HepG2 (cell line): ENCODE measurements around the gene VILL. TPM values are rescaled to one million over a fixed set of nuclear protein-coding genes. Genes with fewer than 3 reads are reported as not detected.

Experiments
- CSRNP1 ChIP-seq: sonication (generic); formaldehyde crosslinking; IDR thresholded peaks from 2 replicates; pipeline ENCODE4 v1.8.1; 2023; ENCODE audit warnings: mild to moderate bottlenecking, missing genetic modification reagents
- CSRNP2 ChIP-seq: sonication (generic); formaldehyde crosslinking; conservative IDR thresholded peaks from 2 replicates; pipeline ENCODE4 v1.8.0; 2022; ENCODE audit warnings: low read depth, missing genetic modification reagents
- DPF2 ChIP-seq: sonication (generic); formaldehyde crosslinking; IDR thresholded peaks from 2 replicates; pipeline ENCODE4 v1.4.0; 2020; ENCODE audit warnings: mild to moderate bottlenecking, low read depth, missing genetic modification reagents, borderline replicate concordance
- GFI1 ChIP-seq: sonication (generic); formaldehyde crosslinking; IDR thresholded peaks from 2 replicates; pipeline ENCODE4 v1.5.0; 2020; ENCODE audit warnings: missing genetic modification reagents, mild to moderate bottlenecking, borderline replicate concordance
- HNRNPL ChIP-seq: fragments of 200-400 bp; formaldehyde crosslinking; IDR thresholded peaks from 2 replicates; pipeline ENCODE4 v1.6.1; 2017; ENCODE audit warnings: mild to moderate bottlenecking, low read depth, low read length
- IRF9 ChIP-seq: sonication (generic); formaldehyde crosslinking; IDR thresholded peaks from 2 replicates; pipeline ENCODE4 v1.8.0; 2022; ENCODE audit warnings: missing genetic modification reagents, mild to moderate bottlenecking, borderline replicate concordance
- MAFF ChIP-seq: IDR thresholded peaks from 2 replicates; pipeline ENCODE4 v1.6.1; 2011; ENCODE audit warnings: low read depth, low read length, improper control_type of control experiment
- POLR2G ChIP-seq: fragments of 200-400 bp; formaldehyde crosslinking; IDR thresholded peaks from 2 replicates; pipeline ENCODE4 v1.6.1; 2018; ENCODE audit warnings: mild to moderate bottlenecking, low read depth, low read length, moderate library complexity
- TBX3 ChIP-seq: fragments of 450-650 bp; IDR thresholded peaks from 2 replicates; pipeline ENCODE4 v1.6.1; 2017; ENCODE audit warnings: antibody characterized with exemption, mild to moderate bottlenecking, inconsistent platforms, borderline replicate concordance
- ZNF12 ChIP-seq: sonication (generic); formaldehyde crosslinking; IDR thresholded peaks from 2 replicates; pipeline ENCODE4 v1.5.0; 2020; ENCODE audit warnings: missing genetic modification reagents
- ZNF121 ChIP-seq: sonication (generic); formaldehyde crosslinking; IDR thresholded peaks from 2 replicates; pipeline ENCODE4 v1.5.0; 2020; ENCODE audit warnings: mild to moderate bottlenecking, missing genetic modification reagents
- ZNF407 ChIP-seq: sonication (generic); formaldehyde crosslinking; IDR thresholded peaks from one replicate; pipeline ENCODE4 v1.5.1; 2020; ENCODE audit warnings: mild to moderate bottlenecking, missing genetic modification reagents; ENCODE audit errors: not compliant biosample characterization
- ZNF513 ChIP-seq: sonication (generic); formaldehyde crosslinking; conservative IDR thresholded peaks from 2 replicates; pipeline ENCODE4 v1.5.0; 2020; ENCODE audit warnings: missing genetic modification reagents
- ZNF891 ChIP-seq: sonication (generic); formaldehyde crosslinking; IDR thresholded peaks from 2 replicates; pipeline ENCODE4 v1.5.0; 2020; ENCODE audit warnings: mild to moderate bottlenecking, missing genetic modification reagents
- polyA plus RNA-seq, 8 experiments: library from polyadenylated mRNA; depleted of rRNA in 3 of 8; stranded (reverse) in 7 of 8; unstranded in 1 of 8; fragments of >200 nt; fragmentation: Illumina TruSeq in 4 of 8; extraction: Trizol in 4 of 8; gene quantifications; 2 replicates each; pipeline versions ENCODE4 v1.2.1 to v1.2.3, GENCODE V29; 2011 to 2016; ENCODE audit warnings: low read depth in 4 of 8, missing spikeins in 1 of 8, mixed read lengths in 1 of 8; ENCODE audit not compliant: insufficient read depth in 1 of 8
- total RNA-seq, 5 experiments: library from RNA; depleted of rRNA; stranded (reverse); fragments of >200 nt; fragmentation: Illumina TruSeq; extraction: Trizol; gene quantifications; 2 replicates each; pipeline ENCODE4 v1.2.3, GENCODE V29; 2016; ENCODE audit warnings: low read depth in 1 of 5

VILL gene
- total and polyA plus RNA-seq, 2 of the 13 experiments (the other 11 are each of a cell fraction or from before 2014, with no cell fraction given): 3.2 to 5.3 TPM

GRCh38 chr3:38003817-38004414 lies 13.3 kb downstream of the VILL start (continued):
- TF ChIP-seq ZNF407 (peak; percentile 23), HNRNPL (peak; percentile 65; the same call in 1 of the 2 replicates), GFI1 (CRISPR knock-in tag) (no peak; the same call in 1 of the 2 replicates), POLR2G (peak; percentile 79), DPF2 (CRISPR knock-in tag) (0 out of 2 replicates have a peak, but pooled peaks have one; percentile 22), TBX3 (no peak), ZNF513 (CRISPR knock-in tag) (no peak), MAFF (no peak), ZNF891 (CRISPR knock-in tag) (peak; percentile 61; the same call in 1 of the 2 replicates), IRF9 (0 out of 2 replicates have a peak, but pooled peaks have one; percentile 12), ZNF12 (CRISPR knock-in tag) (no peak), CSRNP1 (CRISPR knock-in tag) (0 out of 2 replicates have a peak, but pooled peaks have one; percentile 24), ZNF121 (CRISPR knock-in tag) (no peak), CSRNP2 (0 out of 2 replicates have a peak, but pooled peaks have one; percentile 4)
